Suppressor macrophage (primary cell): ENCODE data around the gene ABCC4.

ENCODE experiments used
- DNase-seq, 4 experiments: peaks; one replicate each; pipeline ENCODE4 v3.0.0-alpha.2; 2020 to 2022

ABCC4 gene

DNA sequence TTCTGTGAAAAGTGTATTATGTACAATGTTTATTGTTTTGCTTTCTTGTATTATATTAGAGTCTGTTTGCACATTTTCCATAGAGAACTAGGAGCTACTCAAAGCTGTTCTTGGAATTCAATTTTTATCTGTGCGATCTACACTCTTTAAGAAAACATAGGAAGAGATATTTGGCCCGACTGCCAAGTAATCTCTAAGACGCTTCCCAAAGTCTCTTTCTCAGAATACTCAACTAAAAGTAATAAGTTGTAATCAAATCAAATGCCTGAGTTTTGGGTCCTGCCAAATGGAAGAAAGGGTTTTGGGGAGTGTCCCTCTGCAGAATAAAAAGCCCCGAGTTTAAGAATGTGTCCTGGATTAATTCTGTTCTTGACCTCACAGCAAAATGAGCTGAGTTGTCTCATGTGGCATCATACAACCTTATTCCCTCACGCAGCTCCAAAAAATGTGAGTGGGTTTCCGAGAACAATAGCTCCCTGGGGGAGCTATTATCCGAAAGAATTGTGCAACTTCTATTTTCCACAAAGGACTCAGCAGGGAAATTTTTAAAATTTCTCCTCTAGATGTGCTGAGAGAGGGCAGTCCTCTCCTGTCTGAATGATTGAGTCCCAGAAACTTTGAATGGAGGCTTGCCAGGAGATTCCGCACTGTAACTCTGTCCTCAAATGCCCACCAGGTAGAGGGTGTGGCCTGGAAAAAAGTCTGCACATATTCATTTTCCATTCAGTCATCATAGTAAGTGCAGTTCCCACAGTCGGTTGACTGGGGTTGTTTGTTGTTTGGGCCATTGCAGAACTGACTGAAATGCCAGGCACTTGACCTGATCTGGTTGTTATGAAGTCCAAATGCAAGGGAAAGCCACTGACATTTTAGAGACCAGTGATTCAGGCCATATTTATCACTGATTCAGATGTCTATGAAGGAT lies 309.0 kb downstream of the ABCC4 start:
- no peak for DNase-seq

DNA sequence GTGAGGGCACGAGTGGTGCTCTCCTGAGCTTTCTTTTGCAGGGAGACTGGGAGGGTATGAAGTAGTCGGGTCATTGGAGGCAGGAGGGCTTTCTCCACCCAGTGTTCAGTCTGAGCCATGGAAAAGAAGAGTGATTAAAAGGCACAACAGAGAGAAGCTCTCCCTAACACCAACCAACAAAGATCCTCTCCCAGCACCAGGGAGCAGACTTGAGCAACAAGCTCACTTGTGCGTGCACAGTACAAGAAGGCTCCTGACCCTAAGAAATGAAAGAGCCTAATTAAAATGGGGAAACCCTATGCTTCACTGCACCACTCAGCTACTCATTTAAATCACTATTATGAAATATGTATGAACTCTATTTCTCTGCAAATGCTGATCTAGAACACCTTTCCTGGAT lies 312.6 kb downstream of the ABCC4 start:
- no peak for DNase-seq

- no peak for DNase-seq
These were observed 313.4 kb downstream of the ABCC4 start for GRCh38 chr13:94987869-94988268.

DNA sequence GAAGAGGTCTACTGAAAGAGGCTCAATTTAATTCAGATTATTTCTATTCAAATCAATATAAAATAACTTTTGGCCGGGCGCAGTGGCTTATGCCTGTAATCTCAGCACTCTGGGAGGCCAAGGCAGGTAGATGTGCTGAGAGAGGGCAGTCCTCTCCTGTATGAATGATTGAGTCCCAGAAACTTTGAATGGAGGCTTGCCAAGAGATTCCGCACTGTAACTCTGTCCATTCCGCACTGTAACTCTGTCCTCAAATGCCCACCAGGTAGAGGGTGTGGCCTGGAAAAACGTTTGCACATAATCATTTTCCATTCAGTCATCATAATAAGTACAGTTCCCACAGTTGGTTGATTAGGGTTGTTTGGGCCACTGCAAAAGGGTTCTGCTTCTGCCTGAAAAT lies 314.2 kb downstream of the ABCC4 start:
- DNase-seq = no peak

GRCh38 chr13:94984958-94985357 lies 316.3 kb downstream of the ABCC4 start:
- no peak for DNase-seq

DNA sequence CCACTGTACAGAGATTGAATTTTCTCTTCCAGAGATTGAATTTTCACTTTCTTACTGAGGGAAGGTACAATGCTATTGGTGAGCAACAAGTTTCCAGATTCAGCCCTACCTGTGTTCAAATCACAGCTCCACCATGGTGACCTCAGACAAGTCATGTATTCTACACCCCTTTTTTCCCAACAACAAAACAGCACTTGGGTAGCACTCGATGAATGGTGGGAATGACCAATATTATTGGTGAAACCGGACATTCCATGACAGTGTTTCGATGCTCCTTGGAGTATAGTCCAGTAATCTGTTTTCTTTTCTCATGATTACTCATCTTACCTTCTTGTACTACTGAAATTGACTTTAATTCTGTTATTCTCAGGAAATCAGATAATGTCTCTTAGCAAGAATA lies 322.7 kb downstream of the ABCC4 start:
- no peak for DNase-seq

- DNase-seq = no peak
These were observed 327.0 kb downstream of the ABCC4 start for GRCh38 chr13:94974015-94974951.

- no peak for DNase-seq
These were observed 329.0 kb downstream of the ABCC4 start for GRCh38 chr13:94972262-94972661.
